Smooth muscle cell (in vitro differentiated cells): Measurements from ENCODE around the gene ATP6V0E1. TPM values are rescaled to one million over a fixed set of nuclear protein-coding genes. Genes with fewer than 3 reads are reported as not detected.
A peak's percentile ranks its signal among the peaks of the same experiment; 100 is the strongest.

Experiments used
- DNase-seq: peaks from one replicate; lab custom pipeline; 2025; ENCODE audit not compliant: unreplicated experiment; lab: John Stamatoyannopoulos, UW
- H2AFZ ChIP-seq: fragments of 200-600 bp; sonication (generic); 2 replicates; pipeline ENCODE4 v1.6.0; 2016; ENCODE audit warnings: antibody characterized with exemption, low read depth, mild to moderate bottlenecking
- H3F3A ChIP-seq: fragments of 200-600 bp; sonication (generic); 2 replicates; pipeline ENCODE4 v1.6.0; 2017; ENCODE audit warnings: antibody characterized with exemption, low read depth
- H3K27ac ChIP-seq: fragments of 200-600 bp; sonication (generic); 2 replicates; pipeline ENCODE4 v1.5.1; 2016; ENCODE audit warnings: low read depth, mild to moderate bottlenecking
- H3K27me3 ChIP-seq: fragments of 200-600 bp; sonication (generic); 2 replicates; pipeline ENCODE4 v1.6.1; 2016; ENCODE audit warnings: low read depth, mild to moderate bottlenecking
- H3K36me3 ChIP-seq: fragments of 200-600 bp; sonication (generic); 2 replicates; pipeline ENCODE4 v1.5.1; 2016; ENCODE audit warnings: low read depth
- H3K4me1 ChIP-seq: fragments of 200-600 bp; sonication (generic); 2 replicates; pipeline ENCODE4 v1.5.1; 2016; ENCODE audit warnings: low read depth
- H3K4me2 ChIP-seq: fragments of 200-600 bp; sonication (generic); 2 replicates; pipeline ENCODE4 v1.6.0; 2016; ENCODE audit warnings: mild to moderate bottlenecking
- H3K4me3 ChIP-seq: fragments of 200-600 bp; sonication (generic); 2 replicates; pipeline ENCODE4 v1.5.1; 2016; ENCODE audit warnings: mild to moderate bottlenecking
- H3K79me2 ChIP-seq: fragments of 200-600 bp; sonication (generic); 2 replicates; pipeline ENCODE4 v1.6.0; 2016; ENCODE audit warnings: low read depth, mild to moderate bottlenecking
- H3K9ac ChIP-seq: fragments of 200-600 bp; sonication (generic); 2 replicates; pipeline ENCODE4 v1.6.0; 2016; ENCODE audit warnings: low read depth
- H3K9me3 ChIP-seq: fragments of 200-600 bp; sonication (generic); replicated peaks from 2 replicates; pipeline ENCODE4 v1.5.1; 2016; ENCODE audit warnings: low read depth
- H4K20me1 ChIP-seq: fragments of 200-600 bp; sonication (generic); 2 replicates; pipeline ENCODE4 v1.6.0; 2016; ENCODE audit warnings: low read depth
- WGBS: methylation state at CpG from one replicate; pipeline ENCODE4 v1.1.7; 2016; ENCODE audit warnings: low lambda C conversion rate; 5-methylcytosine and 5-hydroxymethylcytosine counted together
- polyA plus RNA-seq: library from polyadenylated mRNA; unstranded; fragments of >200 nt; fragmentation: Nextera tagmentation; extraction: Ambion mirVana; gene quantifications from 2 replicates; pipeline ENCODE4 v1.2.1, GENCODE V29; 2016
- total RNA-seq: library from RNA; depleted of rRNA; stranded (reverse); fragments of >200 nt; gene quantifications from 2 replicates; pipeline ENCODE4 v1.2.3, GENCODE V29; 2014
- TF ChIP-seq, protein P1 (sequence below): fragments of 200-600 bp; sonication (generic); IDR thresholded peaks from 2 replicates; pipeline ENCODE4 v1.5.1; 2017; ENCODE audit warnings: borderline replicate concordance, mild to moderate bottlenecking, antibody characterized with exemption; ENCODE audit not compliant: insufficient read depth, poor library complexity, severe bottlenecking

The ATP6V0E1 gene
- total and polyA plus RNA-seq, 2 experiments from 2014 or later, result 247 to 431 TPM

DNA sequence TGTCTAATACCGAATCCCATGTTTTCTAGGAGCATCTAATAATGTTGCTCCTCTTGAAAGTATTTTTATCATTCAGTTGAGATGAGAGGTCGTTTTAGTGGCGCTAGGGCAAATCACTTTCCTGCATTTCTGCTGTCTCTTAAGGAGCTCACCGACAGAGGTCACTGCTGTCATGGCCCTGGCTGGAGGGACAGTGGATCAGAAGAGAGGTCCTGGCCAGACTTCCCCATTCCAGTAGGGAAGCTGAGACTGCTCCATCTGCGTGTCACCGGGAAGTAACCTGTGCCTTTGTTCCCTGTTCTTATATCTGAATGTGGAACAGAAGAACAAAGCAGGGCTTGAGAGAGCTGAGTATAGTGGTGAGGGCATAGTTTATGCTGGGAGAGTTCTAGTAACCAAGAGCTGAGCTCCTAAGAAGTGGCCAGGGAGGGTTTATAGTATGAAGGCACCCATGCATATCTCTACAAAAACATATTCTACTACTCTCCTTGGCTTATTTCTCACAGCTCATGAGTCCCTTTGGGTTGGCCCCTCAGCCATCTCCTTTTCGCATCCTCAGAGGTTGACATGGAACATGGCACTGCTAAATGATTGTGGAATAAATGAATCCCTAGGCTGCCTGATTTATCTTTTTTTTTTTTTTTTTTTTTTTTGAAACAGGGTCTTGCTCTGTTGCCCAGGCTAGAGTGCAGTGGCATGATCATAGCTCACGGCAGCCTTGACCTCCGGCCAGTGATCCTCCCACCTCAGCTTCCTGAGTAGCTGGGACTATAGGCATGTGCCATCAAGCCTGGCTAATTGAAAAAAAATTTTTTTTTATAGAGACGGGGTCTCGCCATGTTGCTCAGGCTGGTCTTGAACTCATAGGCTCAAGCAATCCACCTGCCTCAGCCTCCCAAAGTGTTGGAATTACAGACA, 27.2 kb downstream of the ATP6V0E1 start:
- Histone ChIP-seq H3K4me2 (no peak overlapping the region), H3K9ac (no peak overlapping the region), H3K9me3 (no peaks in the 10 kb centered on the region), H2AFZ (no peak overlapping the region), H3K4me3 (no peak overlapping the region), H4K20me1 (peaks cover 59% of the 10 kb centered on the region), H3K27me3 (no peaks in the 10 kb centered on the region), H3K36me3 (no peaks in the 10 kb centered on the region), H3F3A (peaks cover 11% of the 10 kb centered on the region), H3K27ac (peak overlapping the region; percentile 2), H3K4me1 (no peaks in the 10 kb centered on the region), H3K79me2 (peaks cover 71% of the 10 kb centered on the region)
- DNase-seq, result no peak
- whole genome bisulfite sequencing, result 83% methylated on average over 11 of the region's 11 CpGs
- TF ChIP-seq, protein P1, sequence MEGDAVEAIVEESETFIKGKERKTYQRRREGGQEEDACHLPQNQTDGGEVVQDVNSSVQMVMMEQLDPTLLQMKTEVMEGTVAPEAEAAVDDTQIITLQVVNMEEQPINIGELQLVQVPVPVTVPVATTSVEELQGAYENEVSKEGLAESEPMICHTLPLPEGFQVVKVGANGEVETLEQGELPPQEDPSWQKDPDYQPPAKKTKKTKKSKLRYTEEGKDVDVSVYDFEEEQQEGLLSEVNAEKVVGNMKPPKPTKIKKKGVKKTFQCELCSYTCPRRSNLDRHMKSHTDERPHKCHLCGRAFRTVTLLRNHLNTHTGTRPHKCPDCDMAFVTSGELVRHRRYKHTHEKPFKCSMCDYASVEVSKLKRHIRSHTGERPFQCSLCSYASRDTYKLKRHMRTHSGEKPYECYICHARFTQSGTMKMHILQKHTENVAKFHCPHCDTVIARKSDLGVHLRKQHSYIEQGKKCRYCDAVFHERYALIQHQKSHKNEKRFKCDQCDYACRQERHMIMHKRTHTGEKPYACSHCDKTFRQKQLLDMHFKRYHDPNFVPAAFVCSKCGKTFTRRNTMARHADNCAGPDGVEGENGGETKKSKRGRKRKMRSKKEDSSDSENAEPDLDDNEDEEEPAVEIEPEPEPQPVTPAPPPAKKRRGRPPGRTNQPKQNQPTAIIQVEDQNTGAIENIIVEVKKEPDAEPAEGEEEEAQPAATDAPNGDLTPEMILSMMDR, result peak; percentile 10

DNA sequence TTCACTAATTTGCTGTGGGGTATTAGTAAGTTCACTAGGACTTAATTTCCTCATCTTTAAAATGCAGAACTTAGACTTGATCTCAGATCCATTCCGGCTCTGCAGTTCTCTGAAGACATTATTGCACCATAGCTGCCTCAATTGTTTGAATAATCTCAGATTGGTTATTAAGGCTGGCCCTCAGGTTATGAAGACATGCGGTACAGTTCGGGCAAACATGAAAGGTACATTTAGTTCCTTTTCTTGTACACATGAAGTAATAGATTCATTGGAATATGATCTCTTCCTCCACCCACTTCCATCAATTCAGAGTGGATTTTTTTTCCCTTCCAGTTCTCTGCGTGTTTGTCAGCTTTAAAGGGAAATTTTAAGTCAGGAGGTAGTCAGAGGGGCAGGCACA, 28.0 kb downstream of the ATP6V0E1 start:
- Histone ChIP-seq H3K4me2 (no peak overlapping the region), H3K79me2 (peaks cover 71% of the 10 kb centered on the region), H3K9ac (no peak overlapping the region), H3F3A (peaks cover 11% of the 10 kb centered on the region), H4K20me1 (peaks cover 56% of the 10 kb centered on the region), H3K4me1 (peaks cover 6% of the 10 kb centered on the region), H3K4me3 (no peak overlapping the region), H3K27me3 (no peaks in the 10 kb centered on the region), H3K36me3 (no peaks in the 10 kb centered on the region), H3K27ac (no peak overlapping the region), H3K9me3 (no peaks in the 10 kb centered on the region), H2AFZ (no peak overlapping the region)
- TF ChIP-seq, protein P1, result no peak
- DNase-seq, result no peak
- WGBS, result 94% methylated on average over 4 of the region's 4 CpGs

DNA sequence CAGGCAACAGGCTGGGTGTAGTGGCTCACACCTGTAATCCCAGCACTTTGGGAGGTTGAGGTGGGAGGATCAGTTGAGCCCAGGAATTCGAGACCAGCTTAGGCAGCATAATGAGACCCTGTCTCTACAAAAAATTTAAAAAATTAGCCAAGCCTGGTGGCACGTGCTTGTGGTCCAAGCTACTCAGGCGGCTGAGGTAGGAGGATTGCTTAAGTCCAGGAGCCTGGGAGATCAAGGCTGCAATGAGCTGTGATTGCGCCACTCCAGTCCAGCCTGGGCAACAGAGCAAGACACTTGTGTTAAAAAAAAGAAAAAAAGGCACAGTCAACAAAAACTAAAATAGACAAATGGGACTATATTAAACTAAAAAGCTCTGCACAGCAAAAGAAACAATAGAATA, 29.3 kb downstream of the ATP6V0E1 start:
- WGBS, result 81% methylated on average over 4 of the region's 4 CpGs
- Histone ChIP-seq H3K27me3 (no peaks in the 10 kb centered on the region), H3K4me3 (no peak overlapping the region), H2AFZ (no peak overlapping the region), H3K4me1 (peaks cover 6% of the 10 kb centered on the region), H3K9me3 (no peaks in the 10 kb centered on the region), H3K4me2 (no peak overlapping the region), H3K79me2 (peaks cover 75% of the 10 kb centered on the region), H3K9ac (no peak overlapping the region), H3K36me3 (no peaks in the 10 kb centered on the region), H4K20me1 (peaks cover 44% of the 10 kb centered on the region), H3K27ac (no peak overlapping the region), H3F3A (peaks cover 6% of the 10 kb centered on the region)
- TF ChIP-seq, protein P1, result no peak
- no peak for DNase-seq
